Activated CD4-positive, alpha-beta T cell treated with anti-CD3 and anti-CD28 coated beads for 36 hours (primary cell): ENCODE measurements around the gene PHKG1. TPM values are rescaled to one million over a fixed set of nuclear protein-coding genes. Genes with fewer than 3 reads are reported as not detected.
"Not testable (repeated sequence)": the region's sequence is repeated elsewhere in the genome, so short reads cannot be mapped to it uniquely, and the experiment has no call there.

Source experiments
- ATAC-seq: fragments of 200-7000 bp; cut with Tn5 transposase; one replicate; pipeline ENCODE4 v1.10.0; 2021; ENCODE audit warnings: mild to moderate bottlenecking, moderate library complexity
- CTCF ChIA-PET: fragments of 350-600 bp; sonication (Branson Sonifier 250); formaldehyde crosslinking; loops from one replicate; lab custom pipeline; 2021; ENCODE audit warnings: antibody characterized with exemption; lab: Charles Lee
- POLR2A ChIA-PET: fragments of 350-600 bp; sonication (Branson Sonifier 250); formaldehyde crosslinking; loops from one replicate; lab custom pipeline; 2021; ENCODE audit warnings: antibody characterized with exemption, inconsistent platforms; lab: Charles Lee
- DNase-seq: peaks from one replicate; pipeline ENCODE4 v3.0.0-alpha.2; 2020
- H3K27ac Mint-ChIP-seq: one replicate; pipeline ENCODE4 v1.8.0; 2021; ENCODE audit warnings: mixed read lengths
- H3K27me3 Mint-ChIP-seq: one replicate; pipeline ENCODE4 v1.8.0; 2021; ENCODE audit warnings: mixed read lengths
- H3K36me3 Mint-ChIP-seq: one replicate; pipeline ENCODE4 v1.8.0; 2021; ENCODE audit warnings: low read depth, mixed read lengths
- H3K4me1 Mint-ChIP-seq: one replicate; pipeline ENCODE4 v1.8.0; 2021; ENCODE audit warnings: mixed read lengths
- H3K4me3 Mint-ChIP-seq: one replicate; pipeline ENCODE4 v1.8.0; 2021; ENCODE audit warnings: mild to moderate bottlenecking, moderate library complexity, mixed read lengths
- H3K9me3 Mint-ChIP-seq: one replicate; pipeline ENCODE4 v1.8.0; 2021; ENCODE audit warnings: low read depth, mixed read lengths
- intact Hi-C, 2 experiments: fragments of 100-400 bp; cut with DNase I in 1 of 2; cut with micrococcal nuclease in 1 of 2; formaldehyde crosslinking; loops; one replicate each; pipeline versions ENCODE4 v1.14.2 to v1.15.1; 2022 to 2024; cut with DNase I, micrococcal nuclease
- total RNA-seq, 2 experiments: library from RNA; stranded (reverse); gene quantifications; one replicate each; pipeline ENCODE4 v1.2.3, GENCODE V29; 2021

PHKG1 gene
- total RNA-seq, 2 experiments from 2014 or later = 1.2 to 1.6 TPM

DNA sequence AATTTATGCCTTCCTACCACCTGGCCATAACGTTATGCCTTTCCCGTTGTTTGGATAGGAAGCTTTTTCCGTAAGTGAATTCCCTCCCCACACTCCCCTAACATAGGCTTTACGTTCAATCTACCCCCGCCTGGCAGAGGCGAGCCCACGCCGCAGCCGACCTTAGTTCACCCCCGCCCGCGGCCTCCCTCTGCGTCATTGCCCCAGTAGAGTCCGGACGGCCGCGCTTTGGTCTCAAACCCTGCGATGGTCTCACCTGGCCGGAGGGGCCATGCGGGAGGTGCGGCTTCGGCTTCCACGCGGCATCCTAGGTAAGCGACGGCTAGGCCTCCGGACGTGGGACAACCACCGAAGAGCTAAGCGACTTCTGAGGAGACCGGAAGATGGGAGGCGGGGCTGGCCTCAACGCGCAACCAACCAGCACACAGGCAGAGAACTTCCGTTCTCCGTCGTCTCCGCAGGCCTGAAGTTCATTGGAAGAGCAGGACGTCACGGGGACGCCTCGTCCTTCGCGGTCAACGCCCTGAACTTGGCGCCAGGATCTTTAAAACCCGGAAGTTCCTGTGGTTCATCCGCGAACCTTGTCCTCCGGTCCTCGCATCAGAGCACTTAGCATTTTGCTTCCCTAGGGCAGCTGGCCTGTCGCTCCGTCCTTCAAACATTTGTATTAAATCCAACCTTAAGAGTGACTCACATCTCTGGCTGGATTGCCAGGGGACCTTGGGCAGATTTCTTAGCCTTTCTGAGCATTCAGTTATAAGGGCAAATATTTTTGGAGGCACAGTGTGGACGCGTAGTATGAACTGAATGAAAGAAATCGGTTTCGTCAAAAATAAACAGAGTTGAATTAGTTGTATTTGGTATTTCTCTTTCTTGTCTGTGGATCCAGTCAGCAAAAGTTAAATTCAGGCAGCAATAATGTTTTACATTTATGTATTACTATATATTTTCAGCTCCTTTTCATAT is 13.6 kb upstream of the PHKG1 start, which contains the start of gene CHCHD2:
Gene CHCHD2 (minus strand): TSS at position 369 of the 966 bp plus-strand sequence. CDS start 63 bp downstream, at position 306.
- H3K36me3 Mint-ChIP-seq = peaks cover 41% of the 10 kb centered on the region
- intact Hi-C loops = loop anchor here (1.0 to 5.0 kb wide), 10 partner anchors 42 to 1347 kb away; partner anchors contain the start of genes CCT6A (in 2 of the 2), MRPS17 (in 2 of the 2), PSPH (in 2 of the 2) and SUMF2 (in 2 of the 2)

DNA sequence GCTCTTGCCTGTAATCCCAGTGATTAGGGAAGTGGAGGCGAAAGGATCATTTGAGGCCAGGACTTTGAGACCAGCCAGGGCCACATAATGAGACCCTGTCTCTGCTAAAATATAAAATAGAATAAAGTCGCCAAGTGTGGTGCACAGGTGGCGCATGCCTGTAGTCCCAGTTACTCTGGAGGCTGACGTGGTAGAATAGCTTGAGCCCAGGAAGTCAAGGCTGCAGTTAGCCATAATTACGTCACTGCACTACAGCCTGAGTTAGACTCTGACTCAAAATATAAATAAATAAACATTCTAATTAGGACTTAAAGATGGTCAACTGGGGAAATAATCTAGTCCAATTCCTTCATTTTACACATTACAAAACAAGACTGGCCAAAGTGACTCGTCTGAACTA is 12.8 kb upstream of the PHKG1 start:
- ATAC-seq (peak; percentile 35), DNase-seq (peak; percentile 56)
- POLR2A ChIA-PET = interaction anchor here (0.6 to 0.9 kb wide), 3 partner anchors 11 to 572 kb away, joined by 3 read pairs; partner anchors contain the start of gene PSPH
- CTCF ChIA-PET = interaction anchor here (1.0 to 1.5 kb wide), 4 partner anchors 31 to 140 kb away, joined by 3 to 6 read pairs (median 4); partner anchors contain the start of gene SUMF2
- peak overlapping the region; percentile 90 for H3K4me3 Mint-ChIP-seq
- H3K27ac Mint-ChIP-seq = peak overlapping the region; percentile 99
- H3K9me3 Mint-ChIP-seq = peaks cover 4% of the 10 kb centered on the region
- H3K4me1 Mint-ChIP-seq = peaks cover 34% of the 10 kb centered on the region
- H3K36me3 Mint-ChIP-seq = peaks cover 50% of the 10 kb centered on the region
- H3K27me3 Mint-ChIP-seq = no peaks in the 10 kb centered on the region
- intact Hi-C loops = loop anchor here in 1 of 2 experiments (5.0 kb wide), 2 partner anchors 153 to 218 kb away; partner anchors contain the start of genes MRPS17 and ZNF713

More for the DNA sequence above, 13.6 kb upstream of the PHKG1 start, which contains the start of gene CHCHD2:
- Mint-ChIP-seq H3K27me3 (no peaks in the 10 kb centered on the region), H3K4me3 (peak within 1 kb of the TSS; percentile 90), H3K9me3 (peaks cover 4% of the 10 kb centered on the region), H3K4me1 (peaks cover 37% of the 10 kb centered on the region), H3K27ac (peak within 1 kb of the TSS; percentile 99)
- POLR2A ChIA-PET = interaction anchor here (0.6 to 0.9 kb wide), 3 partner anchors 12 to 573 kb away, joined by 3 read pairs; partner anchors contain the start of gene PSPH
- CTCF ChIA-PET = interaction anchor here (0.7 to 1.5 kb wide), 7 partner anchors 9 to 365 kb away, joined by 3 to 6 read pairs (median 3); partner anchors contain the start of gene SUMF2
- peak; percentile 98 for ATAC-seq
- peak; percentile 96 for DNase-seq

DNA sequence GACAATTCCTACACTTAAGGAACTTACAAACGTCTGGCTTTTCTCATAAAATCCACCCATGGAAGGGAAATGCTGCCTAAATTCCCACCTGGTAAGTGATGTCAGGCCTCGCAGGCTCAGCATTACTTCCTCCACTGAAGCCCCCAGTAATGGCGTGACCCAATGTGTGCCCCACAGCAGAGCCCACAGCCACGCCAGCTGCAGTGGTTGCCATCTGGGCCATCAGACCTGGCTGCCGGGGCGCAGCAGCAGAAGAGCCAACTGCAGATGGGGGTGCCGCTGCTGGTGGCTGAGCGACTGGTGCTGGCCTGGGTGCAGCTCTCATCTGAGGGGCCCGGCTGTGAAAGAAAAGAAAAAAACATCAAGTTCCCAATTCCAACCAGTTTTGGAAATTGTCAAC is 11.4 kb upstream of the PHKG1 start:
- ATAC-seq, intact Hi-C loops, DNase-seq, H3K27me3 Mint-ChIP-seq, H3K9me3 Mint-ChIP-seq, H3K27ac Mint-ChIP-seq: not testable (repeated sequence)
- ChIA-PET POLR2A (interaction anchor here (1.1 kb wide), 1 partner anchor 25 kb away, joined by 3 read pairs; no protein-coding TSS in a partner anchor), CTCF (interaction anchor here (0.6 kb wide), 1 partner anchor 20 kb away, joined by 3 read pairs; no protein-coding TSS in a partner anchor)
- H3K4me3 Mint-ChIP-seq = peak overlapping the region; percentile 90
- H3K36me3 Mint-ChIP-seq = peaks cover 55% of the 10 kb centered on the region
- H3K4me1 Mint-ChIP-seq = peaks cover 32% of the 10 kb centered on the region

DNA sequence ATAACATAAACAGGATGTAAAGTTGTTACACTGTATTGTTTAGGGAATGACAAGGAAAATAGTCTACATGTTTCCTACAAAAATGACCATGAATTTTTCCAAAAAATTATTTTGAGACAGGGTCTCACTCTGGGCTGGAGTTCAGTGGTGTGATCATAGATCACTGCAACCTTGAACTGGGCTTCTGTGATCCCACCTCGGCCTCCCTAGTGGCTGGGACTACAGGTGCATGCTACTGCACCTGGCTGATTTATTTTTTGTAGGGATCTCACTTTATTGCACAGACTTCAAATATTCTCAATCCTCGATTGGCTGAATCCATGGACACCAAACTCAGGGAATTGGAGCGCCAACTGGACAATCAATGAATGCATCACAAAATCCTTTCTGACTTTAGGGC is 6.9 kb upstream of the PHKG1 start:
- CTCF ChIA-PET = no interaction called here

DNA sequence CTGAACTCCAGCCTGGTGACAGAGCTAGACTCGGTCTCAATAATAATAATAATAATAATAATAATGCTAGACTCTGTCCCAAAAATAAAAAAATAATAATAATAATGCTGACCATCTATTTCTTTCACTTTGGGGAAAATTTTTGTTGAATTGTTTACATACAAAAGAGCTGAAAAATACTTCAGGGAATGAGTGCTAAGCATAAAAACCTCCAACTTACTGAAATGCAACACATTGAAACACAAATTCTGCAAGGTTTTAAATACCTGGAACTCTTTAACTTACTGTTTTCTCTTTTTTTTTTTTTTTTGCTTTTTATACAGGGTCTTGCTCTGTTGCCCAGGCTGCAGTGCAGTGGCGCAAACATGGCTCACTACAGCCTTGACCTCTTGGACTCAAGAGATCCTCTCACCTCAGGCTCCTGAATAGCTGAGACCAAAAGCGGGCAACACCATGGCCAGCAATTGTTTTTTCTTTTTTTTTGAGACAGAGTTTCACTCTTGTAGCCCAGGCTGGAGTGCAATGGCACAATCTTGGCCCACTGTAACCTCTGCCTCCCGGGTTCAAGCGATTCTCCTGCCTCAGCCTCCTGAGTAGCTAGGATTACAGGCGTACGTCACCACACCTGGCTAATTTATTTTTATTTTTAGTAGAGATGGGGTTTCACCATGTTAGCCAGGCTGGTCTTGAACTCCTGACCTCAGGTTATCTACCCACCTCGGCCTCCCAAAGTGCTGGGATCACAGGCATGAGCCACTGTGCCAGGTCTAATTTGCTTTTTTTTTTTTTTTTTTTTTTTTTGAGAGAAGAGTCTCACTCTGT is 5.6 kb upstream of the PHKG1 start:
- H3K4me1 Mint-ChIP-seq, intact Hi-C loops, H3K4me3 Mint-ChIP-seq, H3K27me3 Mint-ChIP-seq, DNase-seq, CTCF ChIA-PET, H3K27ac Mint-ChIP-seq, ATAC-seq, H3K9me3 Mint-ChIP-seq: not testable (repeated sequence)
- POLR2A ChIA-PET = interaction anchor here (0.5 to 0.7 kb wide), 5 partner anchors 31 to 851 kb away, joined by 3 to 6 read pairs (median 4); no protein-coding TSS in a partner anchor
- peaks cover 34% of the 10 kb centered on the region for H3K36me3 Mint-ChIP-seq

More for the DNA sequence above, 6.9 kb upstream of the PHKG1 start:
- DNase-seq (no peak), ATAC-seq (no peak)
- H3K36me3 Mint-ChIP-seq = peaks cover 41% of the 10 kb centered on the region
- intact Hi-C loops = no loop called here
- no peaks in the 10 kb centered on the region for H3K9me3 Mint-ChIP-seq
- no peaks in the 10 kb centered on the region for H3K27me3 Mint-ChIP-seq
- no peak overlapping the region for H3K4me3 Mint-ChIP-seq
- H3K4me1 Mint-ChIP-seq = peaks cover 8% of the 10 kb centered on the region
- POLR2A ChIA-PET = no interaction called here
- H3K27ac Mint-ChIP-seq = no peak overlapping the region

DNA sequence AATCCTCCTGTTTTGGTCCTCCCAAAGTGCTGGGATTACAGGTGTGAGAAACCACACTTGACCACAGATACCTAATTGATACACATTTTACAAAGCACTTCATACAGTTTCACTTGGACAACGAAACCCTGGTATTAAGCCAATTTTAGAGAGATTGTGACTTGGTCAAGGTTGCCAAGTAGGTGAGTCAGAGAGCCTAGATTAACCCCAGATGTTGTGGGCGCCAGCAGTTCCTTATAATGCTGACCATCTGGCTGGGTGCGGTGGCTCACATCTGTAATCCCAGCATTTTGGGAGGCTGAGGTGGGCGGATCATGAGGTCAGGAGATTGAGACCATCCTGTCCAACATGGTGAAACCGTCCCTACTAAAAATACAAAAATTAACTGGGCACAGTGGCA is 4.9 kb upstream of the PHKG1 start:
- H3K36me3 Mint-ChIP-seq = peaks cover 31% of the 10 kb centered on the region
- H3K4me3 Mint-ChIP-seq = no peak overlapping the region
- no peaks in the 10 kb centered on the region for H3K27me3 Mint-ChIP-seq

DNA sequence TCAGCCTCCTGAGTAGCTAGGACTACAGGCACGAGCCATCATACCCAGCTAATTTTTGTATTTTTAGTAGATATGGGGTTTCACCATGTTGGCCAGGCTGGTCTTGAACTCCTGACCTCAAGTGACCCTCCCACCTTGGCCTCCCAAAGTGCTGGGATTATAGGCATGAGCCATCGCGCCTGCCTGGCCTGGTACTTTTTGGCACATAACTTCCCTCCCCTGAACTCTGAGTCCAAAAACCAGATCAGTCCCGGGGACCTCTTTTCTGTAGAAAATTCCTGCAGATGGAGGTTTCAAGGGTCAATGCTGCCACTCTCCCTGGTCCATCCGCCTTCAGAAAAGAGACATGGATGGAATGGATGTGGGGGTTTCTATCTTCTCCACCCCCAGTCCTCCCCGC is 364 bp downstream of the PHKG1 start:
- CTCF ChIA-PET, H3K9me3 Mint-ChIP-seq, ATAC-seq, H3K4me1 Mint-ChIP-seq, H3K4me3 Mint-ChIP-seq, H3K36me3 Mint-ChIP-seq, POLR2A ChIA-PET, H3K27ac Mint-ChIP-seq, DNase-seq, H3K27me3 Mint-ChIP-seq, intact Hi-C loops: not testable (repeated sequence)

More for the DNA sequence above, 4.9 kb upstream of the PHKG1 start:
- POLR2A ChIA-PET = interaction anchor here (0.6 kb wide), 2 partner anchors 777 to 850 kb away, joined by 4 to 6 read pairs; no protein-coding TSS in a partner anchor
- no peak for DNase-seq
- intact Hi-C loops = no loop called here
- H3K4me1 Mint-ChIP-seq = no peaks in the 10 kb centered on the region
- CTCF ChIA-PET = no interaction called here
- ATAC-seq = no peak
- H3K9me3 Mint-ChIP-seq = no peaks in the 10 kb centered on the region
- H3K27ac Mint-ChIP-seq = no peak overlapping the region

DNA sequence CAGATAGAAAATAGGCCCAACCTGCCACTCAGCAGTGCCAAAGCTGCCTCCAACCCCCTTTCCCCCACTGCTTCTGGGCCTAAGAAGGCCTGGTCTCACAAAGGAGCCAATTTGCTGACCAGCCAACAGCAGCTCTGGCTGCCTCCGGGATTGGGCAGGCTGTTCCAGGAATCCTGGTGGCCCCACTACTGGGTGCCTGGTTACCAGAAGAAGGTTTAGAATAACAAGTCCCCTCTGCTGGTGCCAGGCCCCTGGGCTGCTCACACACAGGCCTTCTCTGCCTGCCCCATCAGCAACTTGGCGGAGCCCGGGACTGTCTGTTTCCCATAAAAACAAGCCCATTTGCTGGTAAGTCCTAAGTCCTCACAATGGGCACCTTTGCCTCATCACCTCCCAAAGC is 1.2 kb downstream of the PHKG1 start:
- Mint-ChIP-seq H3K36me3 (peaks cover 10% of the 10 kb centered on the region), H3K27me3 (no peaks in the 10 kb centered on the region), H3K9me3 (no peaks in the 10 kb centered on the region), H3K27ac (no peak overlapping the region), H3K4me1 (no peaks in the 10 kb centered on the region), H3K4me3 (no peak overlapping the region)
- ChIA-PET CTCF (interaction anchor here (0.8 kb wide), 1 partner anchor 17 kb away, joined by 3 read pairs; no protein-coding TSS in a partner anchor), POLR2A (no interaction called here)
- no peak for DNase-seq
- ATAC-seq = no peak
- intact Hi-C loops = no loop called here

DNA sequence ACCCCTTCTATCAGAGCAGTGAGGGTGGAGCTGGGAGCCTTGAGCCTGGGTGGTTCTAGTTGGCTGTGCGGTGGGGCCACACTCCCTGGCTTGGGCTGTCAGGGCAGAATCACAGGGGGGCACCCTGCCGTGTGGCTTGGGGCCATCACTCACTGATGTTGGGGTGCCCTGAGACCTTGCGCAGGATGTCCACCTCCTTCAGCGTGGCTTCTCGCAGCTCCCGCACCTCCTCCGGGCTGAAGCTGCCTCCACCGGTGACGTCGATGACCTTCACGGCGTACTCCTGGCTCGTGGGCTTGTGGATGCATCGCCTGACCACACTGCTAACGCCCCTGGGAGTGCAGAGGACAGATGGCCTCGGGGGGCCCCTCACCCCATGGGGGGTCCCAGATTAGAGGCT is 5.3 kb downstream of the PHKG1 start:
- intact Hi-C loops = no loop called here
- Mint-ChIP-seq H3K27me3 (no peaks in the 10 kb centered on the region), H3K27ac (no peak overlapping the region), H3K4me1 (no peaks in the 10 kb centered on the region), H3K9me3 (no peaks in the 10 kb centered on the region), H3K36me3 (peaks cover 13% of the 10 kb centered on the region), H3K4me3 (no peak overlapping the region)
- ChIA-PET CTCF (no interaction called here), POLR2A (no interaction called here)
- ATAC-seq (no peak), DNase-seq (no peak)

DNA sequence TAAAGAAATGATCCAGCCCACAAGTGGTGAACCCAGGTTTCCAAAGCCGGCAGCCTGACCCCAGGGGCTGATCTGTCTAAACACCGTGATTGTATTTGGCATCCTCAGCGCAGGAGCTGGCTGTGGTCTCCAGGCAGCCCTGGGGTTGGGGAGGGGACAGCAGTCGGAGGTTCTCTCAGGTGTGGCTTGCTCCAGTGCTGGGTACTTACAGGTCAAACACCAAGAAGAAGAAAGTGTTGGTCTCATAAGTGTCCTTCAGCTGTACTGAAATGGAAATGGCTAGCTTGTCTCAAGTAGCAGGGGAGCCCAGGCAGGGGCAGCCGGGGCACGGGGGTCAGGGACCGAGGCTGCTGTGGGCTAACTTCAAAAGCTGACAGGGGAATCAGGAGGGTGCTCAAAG is 6.0 kb downstream of the PHKG1 start:
- H3K9me3 Mint-ChIP-seq = no peaks in the 10 kb centered on the region
- POLR2A ChIA-PET = no interaction called here

More for the DNA sequence above, 6.0 kb downstream of the PHKG1 start:
- DNase-seq (no peak), ATAC-seq (no peak)
- Mint-ChIP-seq H3K36me3 (peaks cover 15% of the 10 kb centered on the region), H3K4me3 (no peak overlapping the region), H3K4me1 (no peaks in the 10 kb centered on the region), H3K27me3 (no peaks in the 10 kb centered on the region), H3K27ac (no peak overlapping the region)
- CTCF ChIA-PET = interaction anchor here (0.6 kb wide), 1 partner anchor 60 kb away, joined by 4 read pairs; no protein-coding TSS in a partner anchor
- intact Hi-C loops = no loop called here
